ENCODE measurements around the gene SECTM1.
"Not testable (repeated sequence)": the region's sequence is repeated elsewhere in the genome, so short reads cannot be mapped to it uniquely, and the experiment has no call there.

Gene SECTM1

DNA sequence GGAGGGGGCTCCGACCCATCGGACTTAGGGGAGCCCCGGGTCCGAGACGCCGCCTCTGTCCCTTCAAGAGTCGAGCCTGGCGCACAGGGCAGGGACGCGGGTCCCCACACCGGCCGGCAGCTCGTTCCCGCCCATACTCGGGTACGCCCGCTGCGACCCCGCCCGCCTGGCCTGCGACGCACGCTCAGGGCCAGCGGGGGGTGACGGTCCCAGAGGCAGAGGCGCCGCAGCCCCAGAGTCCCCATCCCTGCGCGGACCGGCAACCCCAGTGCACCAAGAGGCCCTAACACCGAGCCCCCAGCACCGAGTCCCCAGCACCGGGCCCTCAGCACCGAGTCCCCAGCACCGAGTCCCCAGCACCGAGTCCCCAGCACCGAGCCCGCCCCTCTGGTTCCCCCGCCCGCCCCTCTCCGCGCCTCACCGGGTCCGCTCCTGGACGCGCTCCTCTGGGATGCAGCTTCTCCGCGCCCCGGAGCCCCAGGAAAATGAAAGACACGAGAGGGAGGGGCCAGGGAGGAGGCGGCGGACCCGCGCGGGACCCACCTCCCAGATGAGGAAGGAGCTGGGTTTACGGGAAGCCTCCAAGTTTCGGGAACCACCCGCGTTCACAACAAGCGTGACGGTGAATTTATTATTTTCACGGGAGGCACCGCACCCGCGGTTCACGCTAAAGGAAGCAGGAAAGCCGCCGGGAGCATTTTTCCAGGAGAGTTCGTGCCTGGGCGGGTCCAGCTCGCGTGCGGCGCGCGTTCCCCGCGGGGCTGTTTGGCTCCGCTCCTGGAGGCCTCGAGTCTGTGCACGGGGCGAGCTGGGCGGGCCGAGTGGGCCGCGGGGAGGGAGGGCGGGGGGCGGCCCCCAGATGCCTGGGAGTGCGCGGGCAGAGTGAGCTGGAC lies at the start of gene SECTM1:
Gene SECTM1, minus strand, starts transcription at position 488 of the 893 bp plus-strand sequence. CDS start 6,526 bp downstream, outside the sequence.
- no peak for DNase-seq

DNA sequence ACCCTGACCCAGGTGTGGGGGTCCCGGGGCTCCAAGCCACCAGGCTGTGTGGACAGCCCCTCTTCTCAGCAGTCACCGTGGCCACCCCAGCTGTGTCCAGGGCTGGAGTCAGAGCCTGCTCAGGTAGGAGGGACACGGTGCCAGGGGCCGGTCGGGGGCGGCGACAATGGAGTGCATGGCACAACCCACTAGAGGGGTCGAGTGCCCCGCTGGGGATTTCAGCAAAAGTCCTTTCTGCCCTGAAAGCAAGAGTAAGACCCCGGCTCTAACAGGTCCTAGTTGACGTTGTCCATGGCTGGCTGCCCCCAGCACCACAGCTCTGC lies 49.3 kb upstream of the SECTM1 start:
- DNase-seq: no peak

DNA sequence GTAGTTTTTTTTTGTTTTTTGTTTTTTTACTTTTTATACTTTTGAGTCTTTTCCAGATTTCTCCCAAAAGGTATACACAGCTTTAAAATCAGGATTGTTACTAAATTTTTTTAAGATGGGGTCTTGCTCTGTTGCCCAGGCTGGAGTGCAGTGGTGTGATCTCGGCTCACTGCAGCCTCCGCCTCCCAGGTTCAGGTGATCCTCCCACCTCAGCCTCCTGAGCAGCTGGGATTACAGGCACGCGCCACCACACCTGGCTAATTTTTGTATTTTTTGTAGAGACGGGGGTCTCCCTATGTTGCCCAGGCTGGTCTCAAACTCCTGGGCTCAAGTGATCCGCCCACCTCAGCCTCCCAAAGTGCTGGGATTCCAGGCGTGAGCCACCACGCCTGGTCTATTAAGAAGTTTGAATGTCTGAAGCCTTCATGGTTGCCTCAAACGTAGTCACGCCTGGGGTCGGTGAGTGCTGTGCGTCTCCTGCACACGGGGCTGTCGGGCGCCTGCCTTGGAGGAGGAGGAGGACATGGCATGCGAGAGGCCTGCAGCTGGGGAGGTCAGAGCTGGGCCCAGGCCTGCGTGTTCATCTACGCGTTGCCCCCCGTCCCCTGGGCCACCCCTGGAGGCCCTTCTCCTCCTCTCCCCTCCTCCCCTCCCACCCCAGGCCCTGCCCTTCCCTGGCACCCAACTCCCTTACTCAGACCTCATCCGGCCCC lies 48.8 kb upstream of the SECTM1 start:
- not testable (repeated sequence) for DNase-seq

DNA sequence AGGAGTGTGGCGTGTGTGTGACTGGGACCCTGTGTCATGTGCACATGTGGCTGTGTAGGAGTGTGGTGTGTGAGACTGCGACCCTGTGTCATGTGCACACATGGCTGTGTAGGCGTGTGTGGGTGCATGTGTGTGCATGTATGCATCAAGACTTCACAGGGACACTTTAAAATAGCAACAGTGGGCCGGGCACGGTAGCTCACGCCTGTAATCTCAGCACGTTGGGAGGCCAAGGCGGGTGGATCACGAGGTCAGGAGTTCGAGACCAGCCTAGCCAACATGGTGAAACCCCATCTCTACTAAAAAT lies 48.1 kb upstream of the SECTM1 start:
- not testable (repeated sequence) for DNase-seq

- DNase-seq: no peak
Observed at GRCh38 chr17:82380860-82381702, 47.5 kb upstream of the SECTM1 start.

DNA sequence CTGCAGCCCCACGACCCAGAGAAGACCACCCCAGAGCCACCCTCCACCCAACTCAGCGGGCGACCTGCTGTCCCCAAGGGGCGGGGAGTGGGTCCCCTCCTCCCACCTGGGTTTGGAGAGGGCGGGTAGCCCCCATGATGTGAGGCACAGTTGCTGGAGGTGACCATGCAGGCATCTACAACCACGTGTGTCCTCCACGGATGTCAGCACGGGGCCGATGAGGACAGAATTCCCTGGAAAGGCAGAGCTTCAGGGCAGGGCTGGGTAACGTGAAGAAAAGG lies 45.1 kb upstream of the SECTM1 start:
- DNase-seq: no peak

DNA sequence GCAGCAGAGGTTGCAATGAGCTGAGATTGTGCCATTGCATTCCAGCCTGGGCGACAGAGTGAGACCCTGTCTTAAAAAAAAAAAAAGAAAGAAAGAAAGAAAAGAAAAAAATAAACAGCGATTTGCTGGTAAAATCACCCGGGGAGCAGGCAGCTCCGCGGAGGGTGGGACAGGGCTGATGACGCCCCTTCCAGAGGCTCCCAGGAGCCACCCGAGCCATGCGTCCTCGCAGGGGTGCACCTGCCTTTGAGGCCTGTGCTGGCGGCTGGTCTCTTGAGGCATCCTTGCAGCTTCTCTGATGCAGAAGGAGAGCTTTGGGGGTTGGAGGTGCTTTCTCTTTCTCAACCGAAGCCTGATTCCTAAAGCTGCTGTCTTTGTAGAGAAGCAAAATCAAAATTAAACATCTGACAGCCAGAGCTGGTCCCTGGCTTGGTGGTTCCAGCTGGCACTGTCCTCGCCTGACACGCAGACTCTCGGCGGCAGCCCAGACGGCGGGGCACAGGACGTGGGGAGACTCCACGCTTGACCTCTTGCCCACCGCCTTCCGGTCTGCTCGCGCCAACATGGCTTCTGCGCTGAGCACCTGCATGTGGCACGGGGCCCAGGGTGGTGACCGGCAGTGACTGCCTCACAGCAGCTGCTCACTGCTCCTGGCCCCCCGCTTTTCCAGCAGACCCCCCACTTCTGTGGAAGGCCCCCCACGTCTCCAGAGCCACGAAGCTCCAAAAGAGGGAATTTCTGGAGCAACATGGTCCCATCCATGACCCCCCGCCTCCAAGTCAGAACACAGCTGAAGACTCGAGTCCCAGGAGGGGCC lies 44.6 kb upstream of the SECTM1 start:
- DNase-seq: no peak

- not testable (repeated sequence) for DNase-seq
Observed at GRCh38 chr17:82377294-82377693, 43.7 kb upstream of the SECTM1 start.

DNA sequence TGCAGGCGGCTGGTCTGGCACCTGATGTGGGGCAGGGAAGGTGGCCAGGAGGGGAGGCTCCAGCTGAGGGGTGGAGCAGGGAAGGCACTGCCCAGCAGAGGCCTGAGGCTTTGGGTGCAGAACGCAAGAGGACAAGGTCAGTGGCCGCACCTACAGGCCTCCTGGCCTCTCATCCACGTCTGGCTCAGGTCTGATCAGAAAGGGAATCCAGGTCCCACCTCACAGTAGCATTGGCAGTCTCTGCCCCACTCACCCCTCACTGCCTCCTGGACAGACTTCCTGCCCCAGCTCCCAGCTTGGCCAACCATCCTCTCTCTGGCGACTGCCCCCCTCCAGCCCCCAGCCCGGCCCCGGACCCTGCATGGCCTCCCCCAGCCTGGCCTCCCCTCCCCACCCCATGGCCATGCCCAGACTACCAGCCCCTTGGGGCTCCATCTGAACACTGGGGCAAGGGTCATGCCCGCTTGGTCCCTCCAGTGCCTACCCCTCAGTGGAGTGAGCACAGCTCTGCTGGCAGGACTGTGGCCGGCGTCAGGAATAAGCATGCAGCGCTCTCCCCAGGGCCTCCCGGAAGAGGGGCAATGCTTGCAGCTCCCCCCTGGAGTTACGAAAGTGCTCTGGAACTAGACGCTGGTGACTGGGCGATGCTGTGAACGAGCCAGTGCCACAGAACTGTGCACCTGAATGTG lies 42.6 kb upstream of the SECTM1 start:
- no peak for DNase-seq

- DNase-seq: no peak
Observed at GRCh38 chr17:82375359-82376041, 41.9 kb upstream of the SECTM1 start.

- DNase-seq: no peak
Observed at GRCh38 chr17:82374626-82375331, 41.2 kb upstream of the SECTM1 start.

DNA sequence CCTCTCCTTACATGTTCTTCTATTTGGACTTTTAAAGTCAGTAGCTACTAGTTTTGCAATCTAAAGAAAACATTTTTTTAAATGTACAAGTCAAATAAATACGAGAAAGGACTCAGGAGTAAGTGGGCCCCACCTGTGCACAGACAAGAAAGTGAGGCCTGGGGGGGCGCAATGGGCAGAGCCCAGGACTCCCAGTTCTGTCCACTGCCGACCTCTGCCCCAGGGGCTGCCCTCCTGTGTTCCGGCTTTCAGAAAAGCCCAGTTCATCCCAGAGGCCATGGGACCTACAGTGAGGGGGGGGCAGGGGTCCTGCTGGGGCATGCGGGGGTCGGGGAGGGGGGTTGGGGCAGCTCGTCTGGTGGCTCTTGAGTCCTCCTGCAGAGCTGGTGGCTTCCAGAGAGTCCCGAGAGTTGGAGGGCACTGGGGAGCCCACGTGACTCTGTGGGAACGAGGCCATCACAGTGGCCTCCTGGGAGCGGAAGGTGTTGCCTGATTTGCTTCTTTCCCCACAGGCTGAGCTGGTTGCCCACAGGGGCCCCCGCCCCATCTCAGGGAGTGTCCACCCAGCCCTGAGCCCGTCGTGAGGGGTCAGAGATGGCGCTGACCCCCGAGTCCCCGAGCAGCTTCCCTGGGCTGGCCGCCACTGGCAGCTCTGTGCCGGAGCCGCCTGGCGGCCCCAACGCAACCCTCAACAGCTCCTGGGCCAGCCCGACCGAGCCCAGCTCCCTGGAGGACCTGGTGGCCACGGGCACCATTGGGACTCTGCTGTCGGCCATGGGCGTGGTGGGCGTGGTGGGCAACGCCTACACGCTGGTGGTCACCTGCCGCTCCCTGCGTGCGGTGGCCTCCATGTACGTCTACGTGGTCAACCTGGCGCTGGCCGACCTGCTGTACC lies 40.4 kb upstream of the SECTM1 start:
- DNase-seq: no peak

DNA sequence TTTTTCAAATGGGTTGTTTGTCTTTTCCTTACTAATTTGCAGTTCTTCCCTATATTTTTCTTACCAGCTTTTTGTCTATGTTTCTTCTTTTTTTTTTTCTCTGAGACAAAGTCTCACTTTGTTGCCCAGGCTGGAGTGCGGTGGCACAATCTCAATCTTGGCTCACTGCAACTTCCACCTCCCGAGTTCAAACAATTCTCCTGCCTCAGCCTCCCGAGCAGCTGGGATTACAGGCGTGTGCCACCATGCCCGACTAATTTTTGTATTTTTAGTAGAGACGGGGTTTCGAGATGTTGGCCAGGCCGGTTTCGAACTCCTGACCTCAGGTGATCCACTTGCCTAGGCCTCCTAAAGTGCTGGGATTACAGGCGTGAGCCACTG lies 39.5 kb upstream of the SECTM1 start:
- not testable (repeated sequence) for DNase-seq

DNA sequence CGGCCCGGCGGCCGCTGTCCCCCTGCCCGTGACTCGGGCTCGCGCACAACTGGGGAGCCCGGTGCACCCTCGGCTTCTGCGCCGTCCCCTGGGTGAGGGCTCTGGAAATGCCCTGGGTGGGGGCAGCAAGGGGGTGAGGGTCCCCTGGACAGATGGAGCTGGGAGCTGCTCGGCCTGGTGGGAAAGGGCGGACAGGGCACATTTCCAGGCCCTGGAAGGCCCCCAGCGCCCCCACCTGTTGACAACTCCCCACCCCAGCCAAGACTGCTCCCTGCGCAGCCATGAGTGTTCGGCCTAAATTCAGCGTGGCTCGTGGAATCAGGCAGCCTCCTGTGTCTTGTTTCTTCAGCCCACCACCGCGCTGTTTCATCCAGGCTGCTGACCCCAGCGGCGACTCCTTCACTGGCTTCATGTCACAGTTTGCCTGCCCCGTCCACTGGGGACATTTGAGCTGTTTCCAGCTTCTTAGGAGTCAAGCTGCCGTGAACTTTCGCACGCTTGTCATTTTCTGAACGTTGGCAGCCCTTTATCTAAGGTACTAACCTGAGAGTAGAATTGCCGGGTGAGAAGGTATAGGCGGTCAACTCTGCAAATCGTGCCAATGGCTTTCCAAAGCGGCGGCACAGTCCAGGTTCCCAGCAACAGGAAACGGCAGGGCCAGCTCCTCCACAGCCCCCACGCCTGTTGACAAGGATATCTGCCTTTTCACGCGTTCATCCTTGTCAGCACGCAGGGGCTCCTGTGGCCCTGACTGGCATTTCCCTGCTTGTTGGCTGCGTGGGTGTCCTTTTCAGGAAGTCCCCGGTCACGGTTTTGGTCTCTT lies 38.9 kb upstream of the SECTM1 start:
- no peak for DNase-seq

DNA sequence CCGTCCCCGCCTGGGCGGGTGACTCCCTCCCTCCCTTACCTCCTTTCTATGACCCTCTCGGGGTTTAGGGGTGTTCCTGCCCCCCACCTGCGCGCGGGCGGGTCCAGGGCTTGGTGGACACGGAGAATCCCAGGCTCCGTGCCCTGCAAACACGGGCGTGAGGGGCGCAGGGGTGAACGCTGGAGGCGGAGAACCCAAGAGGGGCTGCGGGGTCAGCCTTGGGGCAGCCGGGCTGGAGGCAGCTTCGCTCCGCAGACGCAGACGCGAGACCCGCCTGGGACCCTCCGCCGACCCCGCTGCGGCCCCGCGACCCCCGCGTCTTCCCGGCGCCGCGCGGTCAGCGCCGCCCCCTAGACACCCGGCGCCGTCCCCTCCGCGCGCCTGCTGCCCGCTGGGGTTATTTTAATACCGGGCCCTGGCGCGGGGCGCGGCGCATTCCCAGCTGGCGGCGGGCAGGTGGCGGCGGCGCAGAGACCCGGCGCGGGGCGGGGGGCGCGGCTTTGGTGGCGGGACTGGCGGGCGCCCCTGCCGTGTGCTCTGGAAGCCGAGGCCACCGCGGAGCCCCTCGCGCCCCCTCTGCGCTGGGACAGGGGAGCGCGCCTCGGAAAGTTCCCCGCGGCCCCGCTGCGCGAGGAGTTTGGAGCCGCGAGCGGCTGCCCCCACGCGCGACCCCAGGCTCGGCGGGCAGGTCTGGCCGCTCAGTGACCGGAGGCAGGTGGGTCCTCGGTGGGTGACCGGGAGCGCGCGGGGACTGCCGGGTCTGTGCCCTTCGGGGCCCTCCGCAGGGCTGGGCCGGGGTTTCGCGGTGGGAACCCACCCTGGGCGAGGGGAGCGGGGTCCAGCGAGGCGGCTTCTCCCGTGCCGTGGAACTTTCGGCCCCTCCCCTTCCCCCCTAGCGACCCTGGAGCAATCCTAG lies 38.0 kb upstream of the SECTM1 start, which contains the start of gene UTS2R:
Gene UTS2R, plus strand, starts transcription at position 433 of the 916 bp plus-strand sequence. CDS start 2,560 bp downstream, outside the sequence.
- DNase-seq: no peak

- DNase-seq: no peak
Observed at GRCh38 chr17:82370471-82371332, 37.1 kb upstream of the SECTM1 start.

DNA sequence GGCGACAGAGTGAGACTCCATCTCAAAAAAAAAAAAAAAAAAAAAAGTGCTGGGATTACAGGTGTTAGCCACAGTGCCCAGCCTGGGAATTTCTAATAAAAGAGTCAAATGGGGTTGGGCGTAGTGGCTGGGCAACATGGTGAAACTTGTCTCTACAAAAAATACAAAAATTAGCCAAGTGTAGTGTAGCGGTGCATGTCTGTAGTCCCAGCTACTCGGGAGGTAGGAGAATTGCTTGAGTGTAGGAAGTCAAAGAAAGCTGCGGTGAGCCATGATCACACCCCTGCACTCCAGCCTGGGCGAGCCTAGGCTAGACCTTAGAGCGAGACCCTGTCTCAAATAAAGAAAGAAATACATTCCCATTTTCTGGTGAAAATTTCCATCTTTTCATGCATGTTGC lies 35.6 kb upstream of the SECTM1 start:
- DNase-seq: no peak

All from NCI-H1417 treated with DMSO at 0.1 percent for 48 hours (cell line).